NCI-H748 treated with DMSO at 0.1 percent for 48 hours (cell line): ENCODE results near the gene CDH6.
"Not testable (repeated sequence)": the region's sequence is repeated elsewhere in the genome, so short reads cannot be mapped to it uniquely, and the experiment has no call there.

Experiments
- DNase-seq: peaks from one replicate; lab custom pipeline; 2025; lab: John Stamatoyannopoulos, UW

Gene CDH6

GRCh38 chr5:31328040-31328733, 134.7 kb downstream of the CDH6 start:
- no peak for DNase-seq

GRCh38 chr5:31329715-31330114, 136.2 kb downstream of the CDH6 start:
- DNase-seq, result no peak

- no peak for DNase-seq
Observed at GRCh38 chr5:31332160-31332559, 138.7 kb downstream of the CDH6 start.

GRCh38 chr5:31333475-31333874, 140.0 kb downstream of the CDH6 start:
- DNase-seq, result no peak

GRCh38 chr5:31334061-31334860, 140.8 kb downstream of the CDH6 start:
- DNase-seq, result no peak

GRCh38 chr5:31335456-31335855, 142.0 kb downstream of the CDH6 start:
- DNase-seq, result no peak

GRCh38 chr5:31343946-31344345, 150.5 kb downstream of the CDH6 start:
- no peak for DNase-seq

GRCh38 chr5:31346896-31347551, 153.5 kb downstream of the CDH6 start:
- DNase-seq, result no peak

- no peak for DNase-seq
Observed at GRCh38 chr5:31347552-31347905, 154.0 kb downstream of the CDH6 start.

GRCh38 chr5:31350395-31350794, 156.9 kb downstream of the CDH6 start:
- DNase-seq, result no peak

GRCh38 chr5:31355337-31355736, 161.9 kb downstream of the CDH6 start:
- DNase-seq, result no peak

- DNase-seq, result no peak
Observed at GRCh38 chr5:31357038-31357437, 163.6 kb downstream of the CDH6 start.

GRCh38 chr5:31359839-31360238, 166.4 kb downstream of the CDH6 start:
- DNase-seq, result no peak

- DNase-seq, result no peak
Observed at GRCh38 chr5:31361234-31361633, 167.7 kb downstream of the CDH6 start.

- not testable (repeated sequence) for DNase-seq
Observed at GRCh38 chr5:31361704-31362528, 168.4 kb downstream of the CDH6 start.

GRCh38 chr5:31362529-31362900, 169.0 kb downstream of the CDH6 start:
- no peak for DNase-seq

- no peak for DNase-seq
Observed at GRCh38 chr5:31362931-31363568, 169.6 kb downstream of the CDH6 start.

- DNase-seq, result no peak
Observed at GRCh38 chr5:31364881-31365636, 171.6 kb downstream of the CDH6 start.

GRCh38 chr5:31365776-31366175, 172.3 kb downstream of the CDH6 start:
- no peak for DNase-seq

GRCh38 chr5:31366941-31367340, 173.5 kb downstream of the CDH6 start:
- no peak for DNase-seq

GRCh38 chr5:31372124-31372523, 178.6 kb downstream of the CDH6 start:
- no peak for DNase-seq
